Measurements from ENCODE around the gene NSG1.
"Not testable (repeated sequence)": the region's sequence is repeated elsewhere in the genome, so short reads cannot be mapped to it uniquely, and the experiment has no call there.

The NSG1 gene

DNA sequence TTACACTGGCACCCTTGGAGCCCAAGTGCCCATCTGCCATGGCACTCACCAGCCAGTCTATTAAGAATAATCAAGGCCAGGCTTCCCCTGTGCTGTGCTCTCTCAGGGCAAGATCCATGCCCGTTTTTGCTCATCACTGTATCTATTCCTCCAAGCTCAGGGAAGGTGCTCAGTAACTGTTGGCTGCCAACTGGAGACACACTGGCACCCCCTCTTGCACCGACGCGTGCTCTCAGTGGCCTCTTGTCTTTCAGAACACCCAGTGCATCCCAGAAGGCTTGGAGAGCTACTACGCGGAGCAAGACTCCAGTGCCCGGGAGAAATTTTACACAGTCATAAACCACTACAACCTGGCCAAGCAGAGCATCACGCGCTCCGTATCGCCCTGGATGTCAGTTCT, 30.1 kb downstream of the NSG1 start:
- DNase-seq (ENCODE audit: low read depth in 2 of 2), result no peak

DNA sequence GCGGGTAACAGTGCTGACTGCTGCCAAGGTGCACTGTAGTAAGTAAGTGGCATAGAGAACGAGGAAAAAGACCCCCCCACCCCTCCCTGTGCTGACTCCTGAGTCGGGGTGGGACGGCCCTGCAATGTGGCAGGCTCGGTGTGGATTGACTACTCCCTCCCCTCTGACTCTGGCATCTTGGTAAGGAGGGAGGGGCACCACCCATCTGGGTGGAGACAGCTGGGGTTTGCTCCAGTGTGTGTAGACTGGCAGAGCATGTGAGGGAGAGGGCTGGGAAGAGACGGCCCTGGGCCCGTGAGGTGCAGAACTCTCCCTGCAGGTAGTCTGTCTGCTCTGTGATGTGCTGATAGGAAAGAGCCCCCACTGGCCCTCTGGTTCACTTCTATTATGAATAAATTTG, 31.0 kb downstream of the NSG1 start:
- no peak for DNase-seq (ENCODE audit: low read depth in 2 of 2)

DNA sequence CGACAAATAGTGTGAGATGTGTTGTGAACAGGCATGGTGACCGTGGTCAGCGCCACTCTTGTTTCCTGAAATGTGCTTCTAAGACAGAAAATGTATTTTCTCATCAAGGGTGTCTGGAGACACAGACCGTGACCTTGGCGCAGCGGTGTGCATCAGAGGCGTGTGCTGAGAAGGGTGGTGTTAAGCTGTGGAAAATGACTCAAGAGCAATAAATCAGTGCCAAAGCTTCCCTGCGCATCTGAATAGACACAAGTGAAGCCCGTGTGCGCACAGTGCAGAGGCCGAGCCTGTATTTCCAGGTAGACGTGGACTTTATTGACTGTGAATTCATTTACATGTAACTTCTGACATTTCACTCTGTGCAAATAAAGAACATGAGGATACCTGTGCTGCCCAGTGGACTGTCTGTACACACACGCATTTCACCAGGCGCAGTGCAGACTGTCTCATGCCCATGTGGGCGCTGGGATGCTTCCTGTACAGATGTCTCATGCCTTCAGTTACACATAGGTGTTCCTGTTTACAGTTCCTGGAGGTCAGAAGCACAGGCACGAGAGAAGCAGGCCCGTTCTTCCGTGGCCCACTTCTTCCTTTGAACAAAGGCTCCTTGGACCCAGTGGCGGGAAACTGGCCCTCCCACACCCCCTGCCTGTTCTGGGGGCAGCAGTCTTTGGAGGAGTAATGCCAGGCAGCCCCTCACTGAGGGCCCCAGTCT, 31.9 kb downstream of the NSG1 start:
- DNase-seq (ENCODE audit: low read depth in 2 of 2), result no peak

DNA sequence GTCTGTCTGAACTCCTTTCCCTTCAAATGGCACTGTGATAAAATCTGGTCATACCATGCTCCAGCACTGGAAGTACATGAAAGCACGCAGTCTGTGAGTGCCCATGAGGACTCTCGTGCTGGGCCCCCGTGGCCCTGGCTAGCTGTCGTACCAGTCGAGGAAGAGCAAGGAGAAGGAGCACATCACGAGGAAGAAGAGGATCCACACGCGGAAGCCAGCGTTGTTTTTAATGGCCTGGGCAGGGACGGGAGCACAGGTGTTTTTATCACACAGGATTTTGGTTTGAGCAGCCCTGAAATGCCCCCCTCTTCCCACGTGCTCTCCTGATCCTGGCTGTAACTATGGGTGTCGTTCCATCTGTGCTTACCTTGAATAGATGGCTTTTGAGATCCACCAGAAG, 33.0 kb downstream of the NSG1 start:
- no peak for DNase-seq (ENCODE audit: low read depth in 2 of 2)

DNA sequence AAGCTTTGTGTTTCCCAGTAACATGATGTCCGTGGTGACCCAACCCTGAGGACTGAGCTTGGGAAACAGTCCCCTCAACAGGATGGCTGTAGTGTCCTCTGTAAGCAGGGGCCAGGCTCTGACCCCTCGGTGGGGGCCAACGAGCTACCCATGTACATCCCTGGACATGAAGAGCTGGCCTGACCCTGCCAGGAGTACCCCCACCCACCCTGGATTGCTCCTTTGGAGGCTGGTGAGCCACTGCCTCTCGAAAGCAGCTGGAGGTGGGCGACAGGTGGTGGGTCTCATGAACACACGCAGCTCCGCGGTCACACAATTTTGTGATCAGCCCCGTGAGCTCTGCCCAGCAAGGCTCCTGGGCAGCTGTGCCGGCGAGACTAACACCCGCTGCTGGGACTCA, 33.5 kb downstream of the NSG1 start:
- no peak for DNase-seq (ENCODE audit: low read depth in 2 of 2)

DNA sequence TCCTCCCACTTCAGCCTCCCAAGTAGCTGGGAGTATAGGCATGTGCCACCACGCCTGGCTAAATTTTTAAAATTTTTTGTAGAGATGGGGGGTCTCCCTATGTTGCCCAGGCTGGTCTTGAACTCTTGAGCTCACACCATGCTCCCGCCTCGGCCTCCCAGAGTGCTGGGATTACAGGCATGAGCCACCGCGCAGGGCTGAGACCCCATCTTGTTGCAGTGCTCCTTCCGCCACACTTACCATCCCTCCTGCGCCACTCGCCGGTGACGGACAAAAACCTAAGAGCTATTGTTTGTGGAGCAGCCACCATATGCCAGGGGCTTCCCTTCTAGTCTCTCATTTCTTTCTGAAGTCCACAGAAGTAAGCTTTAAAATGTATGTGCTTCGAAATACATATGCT, 34.5 kb downstream of the NSG1 start:
- no peak for DNase-seq (ENCODE audit: low read depth in 2 of 2)

DNA sequence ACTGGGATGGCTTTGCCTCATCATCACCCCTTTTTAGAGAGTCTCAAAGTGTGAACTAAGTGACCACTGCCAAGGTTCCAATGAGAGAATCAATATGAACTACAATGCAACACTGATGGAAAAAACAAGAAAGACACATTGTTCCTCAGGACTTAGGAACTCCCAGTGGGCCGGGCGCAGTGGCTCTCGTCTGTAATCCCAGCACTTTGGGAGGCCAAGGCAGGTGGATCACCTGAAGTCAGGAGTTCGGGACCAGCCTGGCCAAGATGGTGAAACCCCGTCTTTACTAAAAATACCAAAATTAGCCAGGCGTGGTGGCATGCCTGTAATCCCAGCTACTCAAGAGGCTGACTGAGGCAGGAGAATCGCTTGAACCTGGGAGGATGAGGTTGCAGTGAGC, 35.2 kb downstream of the NSG1 start:
- DNase-seq (ENCODE audit: low read depth in 2 of 2), result not testable (repeated sequence)

DNA sequence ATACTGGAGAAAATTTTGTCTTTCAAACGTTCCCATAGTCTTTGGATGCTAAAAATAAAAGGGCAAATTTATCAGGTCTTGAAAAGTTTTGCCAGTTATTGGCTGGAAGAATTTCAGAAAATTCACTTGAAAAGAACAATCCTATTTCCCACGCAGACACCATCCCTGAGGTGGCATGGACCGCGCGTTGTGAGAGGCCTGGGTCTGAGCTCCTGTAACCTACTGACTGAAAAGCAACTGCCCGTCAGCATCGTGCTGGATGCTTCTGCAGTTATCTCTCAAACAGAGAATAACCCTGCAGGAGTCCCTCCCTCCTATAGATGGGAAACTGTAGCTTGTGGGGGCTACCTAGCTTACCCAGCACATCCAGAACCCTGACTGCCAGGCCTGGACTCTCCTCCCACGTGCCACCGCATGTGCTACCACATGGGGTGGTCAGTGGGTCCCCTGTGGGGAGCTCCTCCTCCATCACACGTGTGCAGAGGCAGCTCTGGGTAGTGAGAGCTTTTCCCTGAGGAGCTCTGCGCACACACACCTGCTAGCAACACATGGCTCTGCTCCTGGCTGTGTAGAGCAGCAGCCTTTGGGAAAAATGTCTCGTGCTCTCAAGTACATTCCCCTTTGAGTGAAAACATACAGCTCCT, 36.1 kb downstream of the NSG1 start:
- no peak for DNase-seq (ENCODE audit: low read depth in 2 of 2)

DNA sequence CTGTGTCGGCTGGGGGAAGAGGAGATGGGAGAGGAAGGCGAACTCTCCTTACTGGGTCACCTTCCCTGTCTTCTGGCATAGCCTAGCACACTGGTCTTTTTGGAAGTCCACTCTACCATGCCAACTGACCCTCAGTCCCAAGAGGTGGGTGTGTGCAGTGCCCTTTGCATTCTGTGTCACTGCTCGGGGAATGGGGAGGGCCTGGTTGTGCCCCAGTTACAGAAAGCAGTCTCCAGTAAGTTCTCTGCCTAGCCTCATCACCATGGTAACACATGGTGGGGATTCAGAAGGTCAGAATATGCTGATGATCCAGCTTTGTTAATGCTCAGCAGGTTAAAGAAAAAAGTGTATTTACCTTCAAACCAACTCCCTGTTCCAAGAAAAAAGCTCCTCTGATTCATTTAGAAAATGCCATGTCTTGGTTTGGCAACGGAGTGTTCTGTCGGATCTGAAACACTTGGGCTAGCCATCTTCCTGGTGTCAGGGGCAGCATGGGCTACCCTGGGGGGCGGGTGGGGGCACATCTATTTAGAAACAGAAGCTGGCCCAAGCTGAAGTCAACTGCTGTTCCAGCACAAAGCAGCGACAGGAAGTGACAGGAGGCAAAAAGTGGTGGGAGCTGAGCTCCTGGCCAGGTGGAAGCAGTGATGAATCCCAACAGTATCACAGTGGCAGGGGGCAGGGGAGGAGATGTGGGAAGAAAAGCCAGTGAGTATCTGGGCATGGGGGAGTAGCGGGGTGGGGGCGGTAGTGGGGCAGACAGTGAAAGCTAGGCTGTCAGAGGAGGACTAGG, 37.0 kb downstream of the NSG1 start:
- DNase-seq (ENCODE audit: low read depth in 2 of 2), result no peak

DNA sequence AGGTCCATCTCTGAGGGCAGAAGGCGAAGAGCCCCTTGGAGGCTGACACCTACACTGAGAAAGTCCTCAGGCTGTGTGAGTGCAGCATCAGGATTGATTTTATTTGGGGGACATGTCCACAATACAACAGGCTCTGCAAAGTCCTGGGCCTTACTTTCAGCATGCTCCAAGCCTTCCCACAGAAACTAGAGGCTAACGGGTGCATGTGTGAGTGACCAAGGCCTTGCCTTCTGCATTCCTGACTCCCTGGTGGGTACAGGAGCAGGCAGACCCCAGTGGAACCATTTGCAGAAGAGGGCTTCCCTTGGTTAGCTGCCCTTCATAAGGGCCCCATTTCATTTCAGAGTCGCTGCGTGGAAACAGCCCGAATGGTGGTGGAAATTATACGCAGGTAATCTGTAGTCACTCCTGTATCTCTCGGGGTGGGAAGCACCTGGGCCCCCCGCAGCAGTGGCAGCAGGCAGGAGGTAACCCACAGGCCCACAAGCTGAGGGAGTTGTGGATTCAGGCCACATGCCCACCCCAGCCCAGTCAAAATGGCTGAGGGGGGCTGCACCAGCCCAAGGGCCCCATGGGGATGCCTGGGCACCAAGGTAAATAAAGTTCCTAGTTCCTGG, 37.7 kb downstream of the NSG1 start:
- no peak for DNase-seq (ENCODE audit: low read depth in 2 of 2)

DNA sequence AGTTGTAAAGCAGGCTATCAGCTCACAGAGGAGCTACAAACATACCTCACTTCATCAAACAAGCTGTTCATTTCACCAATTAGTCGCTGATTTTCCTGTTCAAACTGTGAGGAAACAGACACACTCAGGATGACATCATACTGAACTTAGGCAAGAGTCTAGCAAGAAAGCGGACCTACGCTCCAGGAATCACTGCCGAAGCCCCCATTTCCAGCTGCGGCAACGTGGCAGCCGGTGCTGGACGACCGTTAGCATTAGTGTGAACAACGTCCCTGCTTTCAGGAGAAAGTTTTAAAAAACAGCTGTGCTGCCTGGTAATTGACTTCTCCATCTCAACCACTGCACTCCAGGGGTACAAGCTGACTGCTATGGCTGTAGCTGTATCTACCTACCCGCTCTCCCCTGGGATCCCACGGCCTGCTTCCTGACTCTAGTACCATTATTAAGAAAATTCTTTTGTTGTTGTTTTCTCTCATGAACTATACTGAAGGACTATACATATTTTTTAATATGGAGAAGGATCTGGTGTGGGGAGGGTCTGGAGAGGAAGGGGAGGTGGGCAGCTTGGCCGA, 38.3 kb downstream of the NSG1 start:
- DNase-seq (ENCODE audit: low read depth in 2 of 2), result no peak

DNA sequence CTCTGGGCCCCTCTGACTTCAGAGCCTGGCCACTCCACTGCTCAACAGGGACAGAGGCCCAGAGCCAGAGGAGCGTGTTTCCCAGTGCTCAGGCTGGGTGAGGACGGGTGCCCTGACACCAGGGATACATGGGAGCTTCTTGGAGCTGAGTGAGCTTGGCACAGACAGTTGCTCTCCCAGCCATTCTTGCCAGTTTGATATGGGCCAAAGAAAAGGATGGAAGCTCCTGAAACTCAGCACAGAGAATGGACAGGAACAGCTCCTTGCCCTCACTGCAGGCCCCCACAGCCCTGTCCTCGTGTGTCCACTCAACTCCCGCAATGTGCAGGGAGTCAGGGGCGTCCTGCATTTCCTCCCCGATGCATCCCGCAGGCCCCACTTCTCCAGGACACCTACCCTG, 38.8 kb downstream of the NSG1 start:
- no peak for DNase-seq (ENCODE audit: low read depth in 2 of 2)

DNA sequence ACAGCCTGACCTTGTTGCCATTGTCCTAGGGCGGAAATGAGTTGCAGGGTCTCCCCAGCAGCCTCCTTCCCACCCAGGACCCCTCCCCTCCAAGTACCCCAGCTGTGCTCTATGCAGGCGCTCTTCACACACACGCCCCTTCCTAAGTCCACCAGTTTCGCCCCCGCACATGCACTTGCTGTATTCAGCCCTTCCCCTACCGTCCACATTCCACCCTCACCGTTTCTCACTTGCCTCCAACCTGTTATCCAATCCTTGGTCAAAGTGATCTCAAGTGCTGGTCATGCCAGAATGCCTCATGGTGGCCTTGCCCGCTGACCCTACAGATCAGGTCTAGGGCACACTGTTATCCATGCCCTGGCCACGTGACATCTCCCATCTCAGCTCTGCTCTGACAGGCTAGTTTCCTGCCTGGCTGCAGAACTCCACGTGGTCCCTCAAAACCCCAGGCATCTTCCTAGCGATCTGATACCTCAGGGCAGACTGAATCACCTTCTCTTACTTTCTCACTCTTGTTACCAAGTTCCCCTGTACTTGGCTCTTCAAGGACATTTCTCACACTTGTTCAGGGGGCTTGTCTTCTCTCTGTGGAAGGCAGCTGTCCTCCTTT, 39.7 kb downstream of the NSG1 start:
- DNase-seq (ENCODE audit: low read depth in 2 of 2), result no peak

DNA sequence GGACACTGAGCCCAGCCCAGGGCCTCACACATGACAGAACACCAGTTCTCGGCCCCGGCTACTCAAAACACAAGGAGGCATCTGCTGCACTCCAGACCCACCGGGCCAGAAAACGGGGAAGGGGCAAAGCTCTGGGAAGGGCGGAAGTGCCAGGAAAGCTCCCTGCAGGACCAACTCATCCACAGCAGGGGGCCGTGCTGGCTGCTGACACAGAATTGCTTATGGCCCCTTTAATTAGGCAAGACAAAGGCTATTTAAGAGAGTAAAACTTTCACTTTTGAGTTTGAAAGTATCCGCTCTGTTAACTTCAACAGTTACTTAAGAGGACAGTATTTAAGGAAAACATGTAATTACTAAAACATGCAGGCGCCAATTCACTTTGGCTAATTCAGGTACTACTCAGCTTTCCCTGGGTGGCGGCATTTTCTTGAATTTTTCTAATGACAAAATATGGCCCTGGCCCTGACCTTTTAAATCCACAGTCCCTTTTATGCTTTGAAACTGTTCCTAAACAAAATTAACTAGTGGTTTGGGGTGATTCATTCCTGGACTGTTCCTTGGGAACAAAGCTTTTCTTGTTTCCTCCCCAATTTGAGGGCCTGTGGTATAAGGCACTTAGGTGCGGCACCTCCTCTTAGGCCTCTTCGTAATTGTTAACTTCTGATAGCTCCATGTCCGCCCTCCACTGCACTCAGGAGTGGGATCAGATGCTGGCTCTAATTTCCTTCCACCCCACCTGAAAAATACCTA, 40.4 kb downstream of the NSG1 start:
- no peak for DNase-seq (ENCODE audit: low read depth in 2 of 2)

DNA sequence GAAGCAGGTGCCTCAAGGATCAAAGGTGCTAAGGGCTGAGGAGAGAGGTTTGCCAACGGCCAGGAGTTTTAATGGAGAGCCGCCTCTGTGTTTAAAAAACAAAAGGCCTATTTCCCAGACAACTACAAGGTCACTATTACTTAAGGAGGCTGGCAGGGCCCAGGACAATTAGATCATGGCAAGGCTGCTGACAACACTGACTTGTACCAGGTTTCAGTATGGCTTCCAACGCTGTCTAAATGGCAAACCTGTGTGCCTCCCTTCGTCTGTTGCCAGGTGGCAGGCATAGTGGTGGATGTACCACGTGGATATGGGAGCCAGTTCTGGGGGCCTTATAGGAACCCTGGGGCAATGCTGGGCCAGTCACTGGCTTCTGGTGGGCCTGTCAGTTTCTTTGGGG, 41.0 kb downstream of the NSG1 start:
- no peak for DNase-seq (ENCODE audit: low read depth in 2 of 2)

DNA sequence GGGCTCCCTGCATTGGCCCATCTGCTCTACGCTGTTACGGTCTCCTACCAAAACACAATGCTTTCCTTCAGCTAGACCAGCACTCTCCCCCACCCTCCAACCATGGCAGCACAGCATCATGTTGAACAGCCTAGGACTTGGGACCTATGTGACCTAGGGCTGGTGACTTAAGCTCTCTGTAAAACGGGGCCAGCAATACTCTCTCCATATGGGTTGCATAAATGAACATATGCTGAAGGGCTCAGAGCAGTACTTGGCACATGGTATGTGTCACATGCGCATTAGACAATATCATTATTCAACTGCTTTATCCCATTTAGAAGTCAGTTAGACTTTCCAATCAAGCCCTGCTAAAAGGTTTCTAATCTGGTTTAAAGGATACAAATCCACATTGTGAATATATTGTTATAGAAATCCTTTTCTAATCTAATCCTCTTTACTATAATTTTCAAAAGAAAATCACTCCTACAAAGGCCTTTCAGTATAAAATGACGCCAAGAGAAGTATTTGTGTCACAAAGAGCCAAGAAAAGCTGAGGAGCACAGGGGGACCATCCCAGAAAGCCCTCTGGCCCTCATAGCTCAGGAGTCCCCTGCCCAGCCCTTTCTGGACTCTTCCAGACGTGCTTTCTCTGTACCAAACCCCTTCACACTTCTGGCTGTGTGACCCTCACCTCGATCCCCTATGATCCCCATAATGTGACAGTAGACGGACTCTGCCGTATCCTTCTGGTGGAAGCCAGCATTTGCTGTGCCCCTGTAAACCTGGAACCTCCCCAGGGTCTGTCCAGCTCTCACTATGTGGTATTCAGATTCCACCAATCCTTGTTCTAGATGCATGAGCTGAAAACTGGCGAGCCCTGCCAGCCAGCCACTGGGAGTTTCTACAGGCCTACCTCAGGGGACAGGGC, 42.3 kb downstream of the NSG1 start:
- DNase-seq (ENCODE audit: low read depth in 2 of 2), result no peak

DNA sequence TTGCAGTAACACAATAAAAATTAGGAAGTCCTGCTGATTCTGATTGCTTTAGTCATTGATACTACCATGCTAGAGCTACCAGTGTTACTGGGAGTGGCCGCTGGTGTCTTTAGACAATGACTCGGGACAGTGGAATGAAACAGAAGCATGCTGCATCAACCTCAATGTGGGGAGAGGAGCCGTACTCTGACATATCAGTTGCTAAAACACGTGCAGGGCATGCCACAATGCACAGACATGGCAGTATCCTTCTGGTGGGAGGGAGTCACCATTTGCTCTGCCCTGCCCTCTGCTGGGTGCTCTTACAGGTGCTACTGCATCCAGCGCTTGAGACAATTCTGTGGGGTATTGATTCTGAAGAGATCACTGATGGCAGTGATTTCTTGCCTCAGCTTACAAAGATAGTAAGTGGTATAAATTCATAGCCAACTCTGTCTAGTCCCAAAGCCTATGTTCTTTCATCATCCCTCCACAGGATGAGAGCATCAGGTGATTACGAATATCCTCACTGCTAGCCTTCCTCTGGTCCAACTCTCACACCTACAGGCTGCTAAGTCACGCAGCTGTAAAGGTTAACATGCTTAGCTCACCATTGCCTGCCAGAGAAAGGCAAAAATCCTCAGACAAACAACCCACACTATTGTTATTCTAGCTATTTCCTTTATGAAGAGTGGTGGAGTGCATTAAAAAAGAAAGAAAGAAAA, 43.7 kb downstream of the NSG1 start:
- peak; percentile 62 to 64 for DNase-seq (ENCODE audit: low read depth in 2 of 2)

DNA sequence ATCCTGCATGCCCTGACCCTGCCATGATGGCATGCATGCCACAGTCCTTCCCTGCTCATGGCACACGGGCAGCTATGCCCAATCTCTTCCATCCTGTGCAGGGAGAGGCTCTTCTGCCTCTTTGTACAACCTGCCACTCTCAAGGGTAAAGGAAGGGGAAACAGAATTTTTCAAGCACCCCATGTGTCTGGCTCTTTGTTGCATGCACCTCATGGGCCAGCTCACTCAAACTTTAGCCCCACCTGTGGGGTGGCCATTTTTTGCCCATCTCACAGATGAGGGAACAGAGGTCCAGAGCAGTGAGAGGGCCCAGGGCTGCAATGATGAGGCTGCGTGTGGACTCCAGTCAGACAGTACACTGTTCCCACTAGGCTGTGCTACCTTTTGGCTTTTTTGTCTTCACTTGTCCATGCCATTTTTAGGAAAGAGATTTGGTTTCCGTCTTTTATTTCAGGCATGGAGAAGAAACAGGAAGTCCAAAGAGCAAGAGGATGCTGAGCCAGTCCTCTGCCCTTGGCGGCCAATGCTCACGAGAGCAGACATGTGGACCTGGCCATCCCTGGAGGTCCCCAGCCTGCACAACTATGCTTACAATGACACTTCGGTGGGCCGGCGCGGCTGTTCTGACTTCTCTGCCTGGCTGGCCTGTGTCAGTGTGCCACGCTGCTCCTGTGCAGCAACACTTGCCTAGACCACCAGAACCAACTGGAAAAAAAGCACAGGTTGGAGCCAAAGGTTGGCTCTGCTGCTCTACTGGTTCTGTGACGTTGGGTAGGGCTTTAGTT, 45.6 kb downstream of the NSG1 start:
- no peak for DNase-seq (ENCODE audit: low read depth in 2 of 2)

DNA sequence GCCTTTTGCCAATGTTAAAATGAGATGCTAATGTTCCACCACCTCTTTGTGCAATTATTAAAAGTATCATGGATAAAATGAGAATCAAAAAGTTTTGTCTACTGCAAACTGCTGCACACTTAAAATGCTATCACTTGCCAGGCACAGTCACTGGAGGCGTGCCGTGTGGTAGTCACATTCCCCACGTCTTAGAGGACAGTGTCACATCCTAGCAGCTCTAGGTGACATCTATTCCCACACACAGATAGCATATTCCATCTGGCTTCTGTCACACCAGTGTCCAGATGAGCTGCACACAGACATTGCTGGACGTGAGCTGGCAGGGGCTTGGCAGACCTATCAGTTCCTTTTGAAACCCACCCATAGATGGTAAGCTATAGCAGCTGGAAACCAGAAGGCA, 47.0 kb downstream of the NSG1 start:
- no peak for DNase-seq (ENCODE audit: low read depth in 2 of 2)

Data from fibroblast of skin of left biceps (primary cell).